ENCODE data around the gene FANCC.

DNA sequence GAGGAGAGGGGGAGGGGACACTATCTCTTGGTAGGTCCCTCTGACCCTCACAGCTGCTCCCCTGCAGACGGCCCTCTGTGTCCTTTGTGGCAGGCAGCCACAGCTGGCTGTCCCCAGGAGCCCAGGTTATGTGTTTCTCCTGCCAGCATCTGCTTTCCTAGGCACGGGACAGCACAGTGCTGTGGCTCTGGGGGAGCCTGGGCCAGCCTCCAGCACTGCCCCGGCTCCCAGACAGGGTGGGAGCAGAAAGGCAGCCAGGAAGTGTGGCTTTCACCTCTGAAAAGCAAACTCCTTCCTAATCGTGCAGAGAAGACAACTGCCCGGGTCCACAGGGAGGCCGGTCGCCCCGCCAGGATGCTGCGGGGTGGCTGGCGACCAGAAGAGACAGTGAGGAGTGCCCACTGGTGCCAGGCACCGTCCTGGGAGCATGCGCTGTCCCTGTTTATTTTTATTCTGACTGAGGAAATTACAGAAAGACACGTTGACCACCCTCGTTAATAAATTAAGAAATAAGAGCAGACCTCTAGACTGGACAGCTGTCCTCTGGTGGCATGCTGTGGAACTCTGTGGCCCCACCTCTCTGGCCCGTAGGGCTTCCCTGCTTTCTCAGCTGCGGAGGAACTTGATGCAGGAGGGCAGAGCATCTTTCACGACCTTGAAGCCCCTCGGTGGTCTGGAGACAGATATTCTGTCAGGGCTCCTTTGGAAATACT, 240.3 kb downstream of the FANCC start:
- TF ChIP-seq, protein P1, sequence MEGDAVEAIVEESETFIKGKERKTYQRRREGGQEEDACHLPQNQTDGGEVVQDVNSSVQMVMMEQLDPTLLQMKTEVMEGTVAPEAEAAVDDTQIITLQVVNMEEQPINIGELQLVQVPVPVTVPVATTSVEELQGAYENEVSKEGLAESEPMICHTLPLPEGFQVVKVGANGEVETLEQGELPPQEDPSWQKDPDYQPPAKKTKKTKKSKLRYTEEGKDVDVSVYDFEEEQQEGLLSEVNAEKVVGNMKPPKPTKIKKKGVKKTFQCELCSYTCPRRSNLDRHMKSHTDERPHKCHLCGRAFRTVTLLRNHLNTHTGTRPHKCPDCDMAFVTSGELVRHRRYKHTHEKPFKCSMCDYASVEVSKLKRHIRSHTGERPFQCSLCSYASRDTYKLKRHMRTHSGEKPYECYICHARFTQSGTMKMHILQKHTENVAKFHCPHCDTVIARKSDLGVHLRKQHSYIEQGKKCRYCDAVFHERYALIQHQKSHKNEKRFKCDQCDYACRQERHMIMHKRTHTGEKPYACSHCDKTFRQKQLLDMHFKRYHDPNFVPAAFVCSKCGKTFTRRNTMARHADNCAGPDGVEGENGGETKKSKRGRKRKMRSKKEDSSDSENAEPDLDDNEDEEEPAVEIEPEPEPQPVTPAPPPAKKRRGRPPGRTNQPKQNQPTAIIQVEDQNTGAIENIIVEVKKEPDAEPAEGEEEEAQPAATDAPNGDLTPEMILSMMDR (IDR thresholded peaks at IDR 0.05; ENCODE audit: insufficient read depth, low read depth, low read length): no peak
- TF ChIP-seq EZH2 (IDR thresholded peaks at IDR 0.05; ENCODE audit: insufficient read depth, low read length): no peak
